GM21528 (cell line): ENCODE measurements around the gene REV3L.
"Not testable (repeated sequence)": the region's sequence is repeated elsewhere in the genome, so short reads cannot be mapped to it uniquely, and the experiment has no call there.

Experiments
- ATAC-seq: cut with Tn5 transposase; IDR thresholded peaks from one replicate; pipeline ENCODE4 v1.9.1; 2021; ENCODE audit warnings: mild to moderate bottlenecking, moderate library complexity; ENCODE audit not compliant: unreplicated experiment, low FRiP score

Gene REV3L

GRCh38 chr6:111269401-111269970, 213.5 kb downstream of the REV3L start:
- no peak for ATAC-seq

DNA sequence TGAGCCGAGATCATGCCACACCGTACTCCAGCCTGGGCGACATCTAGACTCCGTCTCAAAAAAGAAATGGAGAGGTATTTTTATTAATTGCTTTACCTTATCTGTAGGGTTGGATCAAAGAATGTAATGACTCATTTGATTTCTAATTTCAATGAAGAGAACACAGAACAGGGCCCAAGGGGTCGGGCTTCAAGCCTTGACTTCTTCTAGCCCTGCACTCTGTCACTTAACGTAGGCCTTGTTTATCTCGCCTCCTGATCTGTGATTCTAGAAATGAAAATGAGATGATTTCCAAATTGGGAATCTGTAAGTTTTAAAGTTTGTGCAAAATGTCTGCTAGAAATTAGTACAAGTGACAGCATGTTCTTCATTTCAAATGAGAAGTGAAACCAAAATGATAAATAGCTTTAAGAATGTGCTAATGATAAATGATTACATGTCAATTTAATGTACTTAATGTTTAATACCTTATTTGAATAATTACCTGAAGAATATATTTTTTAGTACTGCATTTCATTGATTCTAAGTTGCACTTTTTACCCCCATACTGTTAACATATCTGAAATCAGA, 215.2 kb downstream of the REV3L start:
- ATAC-seq: no peak

DNA sequence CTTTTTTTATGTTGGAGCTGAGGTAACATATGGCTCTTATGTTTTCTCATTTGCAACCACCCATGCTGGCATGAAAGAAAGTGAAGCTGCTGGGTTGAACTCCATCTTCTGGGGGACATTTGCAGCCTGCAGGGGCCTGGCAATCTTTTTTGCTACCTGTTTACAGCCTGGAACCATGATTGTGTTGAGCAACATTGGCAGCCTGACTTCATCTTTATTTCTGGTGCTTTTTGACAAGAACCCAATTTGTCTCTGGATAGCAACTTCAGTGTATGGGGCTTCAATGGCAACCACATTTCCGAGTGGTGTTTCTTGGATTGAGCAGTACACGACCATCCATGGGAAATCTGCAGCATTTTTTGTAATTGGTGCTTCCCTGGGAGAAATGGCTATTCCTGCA, 216.7 kb downstream of the REV3L start:
- ATAC-seq: no peak

GRCh38 chr6:111265842-111266241, 217.2 kb downstream of the REV3L start:
- ATAC-seq: no peak

GRCh38 chr6:111263837-111264236, 219.2 kb downstream of the REV3L start:
- ATAC-seq: no peak

DNA sequence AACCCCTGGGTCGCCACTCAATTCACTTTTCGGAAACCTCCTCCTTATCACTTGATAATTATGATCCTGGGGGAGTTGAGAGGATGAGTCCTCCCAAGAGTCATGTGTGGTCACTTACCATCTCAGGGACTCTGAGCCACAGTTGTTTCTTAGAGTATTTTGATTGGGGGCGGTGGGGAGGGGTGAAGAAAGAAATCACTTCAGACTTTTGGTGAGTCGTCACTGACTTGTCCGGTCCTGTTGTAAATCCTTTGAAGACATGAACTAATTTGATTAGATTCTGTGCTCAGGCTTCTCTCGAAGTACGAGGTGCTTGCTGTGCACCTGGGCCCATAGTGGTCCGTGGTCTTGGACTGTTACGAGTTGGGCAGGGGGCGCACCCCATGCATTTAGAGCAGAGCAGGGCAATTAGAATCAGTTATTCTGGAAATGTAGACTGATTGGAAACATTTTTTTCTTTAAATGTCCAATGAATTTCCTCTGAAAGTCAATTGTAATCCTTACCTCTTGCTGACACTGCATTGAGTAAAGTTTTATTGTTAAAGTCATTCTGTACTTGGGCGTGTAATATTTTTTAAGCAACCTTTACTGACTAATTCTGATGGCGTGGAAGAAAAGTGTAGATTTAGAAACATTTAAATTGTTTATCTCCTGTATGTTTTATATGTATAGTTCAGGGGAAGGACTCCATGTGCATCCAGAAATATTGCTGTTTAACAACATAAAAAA, 222.3 kb downstream of the REV3L start:
- ATAC-seq: no peak

DNA sequence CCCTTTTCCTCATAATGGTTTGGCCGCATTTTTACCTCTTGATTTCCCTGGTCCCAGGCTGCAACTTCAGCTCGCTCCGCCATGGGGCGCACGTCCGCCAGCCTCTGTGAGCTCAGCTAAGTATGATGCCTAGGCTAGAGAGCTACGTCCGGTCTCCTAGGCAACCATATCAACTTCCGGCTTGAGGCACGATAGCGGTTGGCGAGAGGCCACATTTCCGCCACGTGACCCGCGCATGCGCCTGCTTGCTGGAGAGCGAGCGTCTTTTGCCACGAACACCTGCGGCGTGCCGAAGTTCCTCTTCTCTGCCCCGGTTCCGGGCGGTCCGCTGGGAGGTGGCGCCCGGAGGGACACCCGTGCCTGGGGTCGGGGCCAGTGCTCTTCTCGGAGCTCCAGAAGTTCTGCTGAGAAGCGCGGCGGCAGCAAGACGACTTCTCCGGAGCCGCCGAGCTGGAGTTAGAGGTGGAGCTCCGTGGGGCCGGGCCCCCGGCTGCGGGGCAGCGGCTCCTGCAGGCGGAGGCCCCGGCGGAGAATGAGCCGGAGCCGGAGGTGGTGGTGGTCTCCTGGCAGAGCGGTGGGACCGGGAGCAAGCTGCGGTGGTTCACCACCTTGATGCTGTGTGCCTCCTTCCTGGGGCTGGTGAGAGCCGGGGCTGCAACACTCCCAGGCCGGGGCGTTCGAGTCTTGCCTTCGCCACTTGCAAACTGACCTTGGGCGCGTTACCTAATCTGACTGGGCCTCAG, 223.8 kb downstream of the REV3L start:
- peak; percentile 99 for ATAC-seq

DNA sequence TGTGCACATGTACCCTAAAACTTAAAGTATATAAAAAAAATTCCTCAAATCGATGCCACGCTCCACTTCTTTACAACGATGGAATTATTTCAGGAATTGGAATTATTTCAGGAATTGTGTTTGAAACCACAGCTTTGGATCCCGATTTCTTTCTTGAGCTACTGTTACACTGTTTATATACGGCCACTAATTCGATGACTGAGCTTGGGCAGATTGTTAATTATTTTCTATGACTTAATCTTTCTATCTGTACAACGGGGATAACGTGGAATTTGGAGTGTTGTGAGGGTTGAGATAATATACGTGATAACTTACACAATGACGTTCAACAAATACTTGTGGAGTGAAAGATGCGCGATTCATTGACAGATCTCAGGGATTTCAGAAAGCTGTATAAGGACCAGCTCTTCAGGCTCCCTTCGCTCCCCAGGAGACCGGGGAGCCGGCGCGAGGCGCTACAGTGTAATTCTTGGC, 224.4 kb downstream of the REV3L start:
- no peak for ATAC-seq

DNA sequence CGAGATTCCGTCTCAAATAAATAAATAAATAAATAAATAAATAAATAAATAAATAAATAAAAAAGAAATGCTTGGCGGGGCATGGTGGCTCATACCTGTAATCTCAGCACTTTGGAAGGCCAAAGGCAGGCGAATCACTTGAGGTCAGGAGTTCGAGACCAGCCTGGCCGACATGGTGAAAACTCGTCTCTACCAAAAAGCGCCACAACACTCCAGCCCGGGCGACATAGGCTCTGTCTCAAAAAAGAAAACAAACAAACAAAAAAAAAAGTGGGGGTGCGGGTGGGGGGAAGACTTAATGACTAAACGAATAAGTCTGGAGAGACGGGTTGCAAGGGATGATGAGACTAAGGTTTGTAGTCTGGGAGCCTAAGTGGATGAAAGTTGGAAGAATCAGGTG, 225.0 kb downstream of the REV3L start:
- no peak for ATAC-seq

GRCh38 chr6:111256646-111257045, 226.4 kb downstream of the REV3L start:
- no peak for ATAC-seq

DNA sequence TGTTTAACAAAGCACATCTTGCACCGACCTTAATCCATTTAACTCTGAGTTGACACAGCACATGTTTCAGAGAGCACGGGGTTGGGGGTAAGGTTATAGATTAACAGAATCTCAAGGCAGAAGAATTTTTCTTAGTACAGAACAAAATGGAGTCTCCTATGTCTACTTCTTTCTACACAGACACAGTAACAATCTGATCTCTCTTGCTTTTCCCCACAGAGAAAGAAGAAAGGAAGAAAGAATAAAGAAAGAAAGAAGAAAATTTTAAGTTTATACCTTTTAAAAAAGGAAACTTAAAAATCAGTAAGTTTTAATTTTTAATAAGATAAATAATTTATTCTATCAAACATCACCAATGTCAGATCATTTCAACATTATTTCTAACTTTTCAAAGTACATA, 227.2 kb downstream of the REV3L start:
- not testable (repeated sequence) for ATAC-seq

DNA sequence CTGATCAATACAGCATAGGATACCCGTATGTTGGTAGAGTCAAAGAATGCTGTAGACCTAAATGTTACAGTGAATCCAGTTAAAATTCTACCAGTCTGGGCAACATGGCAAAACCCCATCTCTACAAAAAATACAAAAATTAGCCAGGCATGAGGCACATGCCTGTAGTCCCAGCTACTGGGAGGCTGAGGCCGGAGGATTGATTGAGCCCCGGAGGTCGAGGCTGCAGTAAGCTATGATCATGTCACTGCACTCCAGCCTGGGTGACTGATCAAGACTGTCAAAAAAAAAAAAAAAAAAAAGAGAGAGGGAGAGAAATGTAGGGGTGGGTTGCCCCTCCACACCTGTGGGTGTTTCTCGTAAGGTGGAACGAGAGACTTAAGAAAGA, 228.2 kb downstream of the REV3L start:
- no peak for ATAC-seq

- no peak for ATAC-seq
Observed at GRCh38 chr6:111254004-111254778, 228.8 kb downstream of the REV3L start.

DNA sequence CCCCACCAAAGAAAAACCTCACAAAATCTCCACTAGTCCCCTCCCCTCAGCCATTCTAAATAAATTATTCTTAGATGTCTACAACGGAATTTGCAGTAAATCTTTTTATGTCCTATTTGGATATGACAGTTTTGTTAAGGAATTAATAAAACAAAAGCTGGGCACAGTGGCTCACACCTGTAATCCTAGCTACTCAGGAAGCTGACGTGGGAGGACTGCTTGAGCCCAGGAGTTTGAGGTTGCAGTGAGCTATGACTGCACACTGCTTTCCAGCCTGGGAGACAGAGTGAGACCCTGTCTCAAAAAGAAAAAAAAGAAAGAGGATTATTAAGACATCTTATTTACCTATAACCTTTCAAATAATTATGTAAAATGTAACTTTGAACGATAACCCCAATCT, 230.3 kb downstream of the REV3L start:
- no peak for ATAC-seq

GRCh38 chr6:111250791-111251354, 232.1 kb downstream of the REV3L start:
- ATAC-seq: no peak
